Measurements from ENCODE around the gene KIF19. TPM values are rescaled to one million over a fixed set of nuclear protein-coding genes. Genes with fewer than 3 reads are reported as not detected.

The KIF19 gene
- polyA plus RNA-seq, 3 donors from 2014 or later = 1.9 to 6.1 (median 4.1) TPM

- no peak overlapping the region for H3K27ac Mint-ChIP-seq
- peaks cover 7 to 17% (median 17%) of the 10 kb centered on the region in 3 donors for H3K27me3 Mint-ChIP-seq (ENCODE audit: low read depth in 3 of 3)
- peaks cover 1 to 8% of the 10 kb centered on the region in 2 donors for H3K4me1 Mint-ChIP-seq
- H3K36me3 Mint-ChIP-seq = no peaks in the 10 kb centered on the region
- H3K9me3 Mint-ChIP-seq = peaks cover 0 to 5% (median 0%) of the 10 kb centered on the region in 6 donors
- DNase-seq = no peak
- H3K4me3 Mint-ChIP-seq = no peak overlapping the region
Measured at GRCh38 chr17:74353446-74354060, 27.5 kb downstream of the KIF19 start.

- Mint-ChIP-seq H3K4me1 (peaks cover 4 to 9% of the 10 kb centered on the region in 2 donors), H3K4me3 (no peak overlapping the region), H3K9me3 (peaks cover 0 to 4% (median 0%) of the 10 kb centered on the region in 6 donors), H3K36me3 (no peaks in the 10 kb centered on the region), H3K27me3 (ENCODE audit: low read depth in 3 of 3) (peaks cover 6 to 19% (median 15%) of the 10 kb centered on the region in 3 donors), H3K27ac (no peak overlapping the region)
- DNase-seq = peak; percentile 27 to 41 (median 38)
Measured at GRCh38 chr17:74354123-74354522, 28.1 kb downstream of the KIF19 start.

DNA sequence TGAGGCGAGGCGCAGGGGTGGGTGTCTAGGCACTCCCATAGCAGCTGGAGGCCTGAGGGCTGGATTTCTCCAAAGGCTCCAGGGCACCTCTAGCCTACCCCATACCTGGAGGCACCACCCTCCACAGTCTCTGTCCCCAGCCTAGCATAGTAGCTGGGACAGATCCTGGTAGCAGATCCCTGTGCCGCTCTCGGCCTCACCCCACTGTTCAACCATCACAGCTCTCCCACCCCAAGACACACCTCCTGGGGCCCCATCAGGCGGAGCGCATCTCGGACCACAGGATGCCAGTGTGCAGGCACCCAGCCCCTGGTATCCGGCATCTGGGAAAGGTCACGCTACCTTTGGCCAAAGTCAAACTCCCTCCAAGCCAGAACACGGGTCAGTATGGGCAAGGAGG lies 28.5 kb downstream of the KIF19 start:
- H3K4me3 Mint-ChIP-seq = no peak overlapping the region
- H3K9me3 Mint-ChIP-seq = peaks cover 0 to 4% (median 0%) of the 10 kb centered on the region in 6 donors
- DNase-seq = no peak
- peaks cover 6 to 19% (median 15%) of the 10 kb centered on the region in 3 donors for H3K27me3 Mint-ChIP-seq (ENCODE audit: low read depth in 3 of 3)
- H3K36me3 Mint-ChIP-seq = no peaks in the 10 kb centered on the region
- H3K4me1 Mint-ChIP-seq = peaks cover 4 to 9% of the 10 kb centered on the region in 2 donors
- no peak overlapping the region for H3K27ac Mint-ChIP-seq

- Mint-ChIP-seq H3K27ac (no peak overlapping the region), H3K36me3 (no peaks in the 10 kb centered on the region), H3K4me1 (peaks cover 4 to 9% of the 10 kb centered on the region in 2 donors), H3K27me3 (ENCODE audit: low read depth in 3 of 3) (peaks cover 6 to 19% (median 15%) of the 10 kb centered on the region in 3 donors), H3K4me3 (no peak overlapping the region), H3K9me3 (peaks cover 0 to 4% (median 0%) of the 10 kb centered on the region in 6 donors)
- no peak for DNase-seq
Measured at GRCh38 chr17:74355065-74355464, 29.0 kb downstream of the KIF19 start.

GRCh38 chr17:74356646-74357465 lies 30.8 kb downstream of the KIF19 start:
- no peak overlapping the region for H3K27ac Mint-ChIP-seq
- peaks cover 6 to 23% (median 11%) of the 10 kb centered on the region in 3 donors for H3K27me3 Mint-ChIP-seq (ENCODE audit: low read depth in 3 of 3)
- peaks cover 0 to 1% (median 0%) of the 10 kb centered on the region in 6 donors for H3K9me3 Mint-ChIP-seq
- H3K4me3 Mint-ChIP-seq = peak overlapping the region in 4 of 5 donors; percentile 21 to 30 (median 26)
- DNase-seq = peak in 2 of 3 donors; percentile 7 to 30
- no peaks in the 10 kb centered on the region for H3K36me3 Mint-ChIP-seq
- peaks cover 4 to 9% of the 10 kb centered on the region in 2 donors for H3K4me1 Mint-ChIP-seq

DNA sequence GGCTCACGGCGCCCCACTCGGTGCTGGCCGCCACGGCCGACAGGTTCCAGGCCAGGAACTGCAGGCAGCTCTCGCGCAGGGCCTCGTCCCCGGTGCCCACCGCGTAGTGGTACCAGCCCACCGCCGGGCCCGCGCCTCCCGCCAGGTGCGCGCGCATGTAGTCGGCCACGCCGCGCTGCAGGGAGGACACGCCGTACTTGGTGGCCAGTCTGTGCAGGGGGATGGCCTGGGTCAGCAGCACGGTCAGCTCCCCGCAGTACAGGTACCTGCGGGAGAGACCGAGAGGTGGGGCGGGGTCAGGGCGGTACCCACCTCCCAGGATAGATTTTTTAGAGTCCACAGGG lies 31.4 kb downstream of the KIF19 start:
- H3K4me3 Mint-ChIP-seq = peak overlapping the region in 3 of 5 donors; percentile 30 to 76 (median 74)
- H3K9me3 Mint-ChIP-seq = peaks cover 0 to 1% (median 0%) of the 10 kb centered on the region in 6 donors
- H3K4me1 Mint-ChIP-seq = peaks cover 4 to 9% of the 10 kb centered on the region in 2 donors

GRCh38 chr17:74358697-74359096 lies 32.7 kb downstream of the KIF19 start:
- Mint-ChIP-seq H3K36me3 (no peaks in the 10 kb centered on the region), H3K9me3 (peaks cover 0 to 1% (median 0%) of the 10 kb centered on the region in 6 donors), H3K27me3 (ENCODE audit: low read depth in 3 of 3) (peaks cover 4 to 23% (median 6%) of the 10 kb centered on the region in 3 donors), H3K27ac (no peak overlapping the region), H3K4me3 (peak overlapping the region in 2 of 5 donors; percentile 11 to 57), H3K4me1 (peaks cover 4 to 9% of the 10 kb centered on the region in 2 donors)
- no peak for DNase-seq

More for the DNA sequence above, 31.4 kb downstream of the KIF19 start:
- Mint-ChIP-seq H3K36me3 (no peaks in the 10 kb centered on the region), H3K27ac (no peak overlapping the region), H3K27me3 (ENCODE audit: low read depth in 3 of 3) (peaks cover 6 to 23% (median 11%) of the 10 kb centered on the region in 3 donors)
- DNase-seq = no peak

DNA sequence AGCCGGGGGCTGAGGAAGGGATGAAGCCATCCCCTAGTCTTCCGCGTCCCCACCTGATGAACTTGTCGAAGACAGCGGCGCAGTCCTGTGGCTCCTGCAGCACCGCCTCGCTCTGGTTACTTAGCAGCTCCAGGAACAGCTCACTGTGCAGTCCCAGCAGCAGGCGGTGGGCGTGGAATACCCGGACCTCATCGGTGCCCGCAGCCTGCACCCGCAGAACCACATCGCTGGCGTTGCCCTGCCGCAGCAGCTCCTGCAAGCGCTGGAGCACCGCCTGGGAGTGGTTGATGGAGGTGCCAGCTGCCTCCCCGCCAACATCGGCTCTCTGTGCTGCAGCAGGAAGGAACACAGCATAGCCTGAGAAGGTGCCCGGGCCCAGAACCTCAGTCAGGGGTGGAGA lies 33.9 kb downstream of the KIF19 start:
- peaks cover 4 to 23% (median 4%) of the 10 kb centered on the region in 3 donors for H3K27me3 Mint-ChIP-seq (ENCODE audit: low read depth in 3 of 3)
- H3K4me3 Mint-ChIP-seq = no peak overlapping the region
- no peak for DNase-seq
- no peak overlapping the region for H3K27ac Mint-ChIP-seq
- H3K36me3 Mint-ChIP-seq = no peaks in the 10 kb centered on the region
- H3K4me1 Mint-ChIP-seq = peaks cover 4 to 6% of the 10 kb centered on the region in 2 donors
- peaks cover 0 to 1% (median 0%) of the 10 kb centered on the region in 6 donors for H3K9me3 Mint-ChIP-seq

GRCh38 chr17:74360899-74361229 lies 34.8 kb downstream of the KIF19 start:
- peaks cover 4 to 6% of the 10 kb centered on the region in 2 donors for H3K4me1 Mint-ChIP-seq
- no peak overlapping the region for H3K27ac Mint-ChIP-seq
- no peak for DNase-seq
- no peaks in the 10 kb centered on the region for H3K36me3 Mint-ChIP-seq
- H3K4me3 Mint-ChIP-seq = no peak overlapping the region
- peaks cover 0 to 1% (median 0%) of the 10 kb centered on the region in 6 donors for H3K9me3 Mint-ChIP-seq
- peaks cover 4 to 27% (median 4%) of the 10 kb centered on the region in 3 donors for H3K27me3 Mint-ChIP-seq (ENCODE audit: low read depth in 3 of 3)

GRCh38 chr17:74361230-74362068 lies 35.4 kb downstream of the KIF19 start, which contains the start of gene BTBD17:
TSS of gene BTBD17 (minus strand) at chr17:74361868. CDS start at chr17:74361819, 49 bp downstream.
- H3K4me3 Mint-ChIP-seq = no peak within 1 kb of the TSS
- H3K27ac Mint-ChIP-seq = no peak within 1 kb of the TSS
- H3K9me3 Mint-ChIP-seq = peaks cover 0 to 1% (median 0%) of the 10 kb centered on the region in 6 donors
- H3K36me3 Mint-ChIP-seq = no peaks in the 10 kb centered on the region
- peaks cover 4 to 6% of the 10 kb centered on the region in 2 donors for H3K4me1 Mint-ChIP-seq
- H3K27me3 Mint-ChIP-seq (ENCODE audit: low read depth in 3 of 3) = peaks cover 4 to 27% (median 6%) of the 10 kb centered on the region in 3 donors
- DNase-seq = peak in 2 of 3 donors; percentile 27 to 28

GRCh38 chr17:74362069-74362405 lies 36.0 kb downstream of the KIF19 start:
- Mint-ChIP-seq H3K27me3 (ENCODE audit: low read depth in 3 of 3) (peaks cover 4 to 29% (median 5%) of the 10 kb centered on the region in 3 donors), H3K4me1 (peaks cover 4 to 6% of the 10 kb centered on the region in 2 donors), H3K27ac (no peak overlapping the region), H3K9me3 (peaks cover 0 to 1% (median 0%) of the 10 kb centered on the region in 6 donors), H3K36me3 (no peaks in the 10 kb centered on the region), H3K4me3 (no peak overlapping the region)
- DNase-seq = no peak

DNA sequence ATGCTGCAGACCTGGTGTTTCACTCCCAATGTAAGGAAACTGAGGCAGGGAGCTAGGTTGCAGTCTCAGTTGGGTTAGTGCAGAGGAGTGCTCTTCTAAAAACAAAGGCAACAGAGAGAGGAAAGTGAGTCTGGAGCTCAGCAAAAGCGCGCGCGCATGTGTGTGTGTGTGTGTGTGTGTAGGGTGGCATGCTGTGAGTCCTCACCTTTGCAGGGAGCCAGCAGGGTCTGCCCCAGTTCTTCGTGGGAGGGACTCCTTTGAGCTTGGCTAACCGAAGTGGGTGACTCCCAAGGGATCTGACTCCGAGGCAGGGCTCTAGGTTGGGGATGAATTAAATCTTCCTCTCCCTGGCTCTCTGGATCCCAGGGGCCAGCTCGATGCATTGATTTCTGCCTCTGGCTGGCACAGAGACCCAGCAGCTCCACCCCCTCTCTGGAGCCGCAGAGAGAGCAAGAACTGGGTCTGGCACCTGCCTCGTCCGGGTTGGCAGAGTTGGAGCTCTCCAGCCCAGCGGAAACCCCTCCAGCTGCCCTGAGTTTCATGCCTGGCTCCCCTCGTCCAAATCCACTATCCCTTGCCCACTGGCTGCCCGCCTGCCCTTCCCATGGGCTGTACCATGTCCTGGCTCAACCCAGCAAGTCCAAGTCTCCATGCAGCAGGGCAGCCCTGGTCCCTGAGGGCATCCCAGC lies 36.9 kb downstream of the KIF19 start:
- peaks cover 0 to 1% (median 0%) of the 10 kb centered on the region in 6 donors for H3K9me3 Mint-ChIP-seq
- H3K27me3 Mint-ChIP-seq (ENCODE audit: low read depth in 3 of 3) = peaks cover 4 to 23% (median 4%) of the 10 kb centered on the region in 3 donors
- H3K27ac Mint-ChIP-seq = no peak overlapping the region
- H3K36me3 Mint-ChIP-seq = no peaks in the 10 kb centered on the region
- H3K4me3 Mint-ChIP-seq = no peak overlapping the region
- peaks cover 4% of the 10 kb centered on the region in 2 donors for H3K4me1 Mint-ChIP-seq
- DNase-seq = no peak

DNA sequence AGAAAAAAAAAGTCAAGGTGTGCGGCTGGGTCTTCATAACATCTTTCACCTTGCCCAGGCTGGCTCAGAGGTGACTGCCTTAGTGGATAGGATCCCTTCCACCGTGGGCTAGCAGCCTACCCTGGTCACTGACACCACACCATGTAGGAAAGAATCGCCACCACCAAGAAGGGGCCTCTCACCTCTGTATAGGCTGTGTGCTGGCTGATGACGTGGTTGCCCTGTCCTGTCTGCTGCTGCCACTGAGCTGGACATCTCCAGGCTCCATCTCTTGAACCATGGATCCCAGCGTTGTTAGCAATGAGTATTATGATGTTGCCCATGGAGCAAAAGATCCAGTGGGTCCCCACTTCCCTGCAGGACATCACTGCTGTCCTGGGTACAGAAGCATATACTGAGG lies 41.2 kb downstream of the KIF19 start, which contains the start of gene GPR142:
TSS of gene GPR142 (plus strand) at position 301 of the 400 bp plus-strand sequence. CDS start 2,035 bp downstream, outside the sequence.
- Mint-ChIP-seq H3K4me3 (peak within 1 kb of the TSS; percentile 52 to 74 (median 63)), H3K36me3 (no peaks in the 10 kb centered on the region), H3K27me3 (ENCODE audit: low read depth in 3 of 3) (peaks cover 5 to 14% (median 7%) of the 10 kb centered on the region in 3 donors), H3K27ac (no peak within 1 kb of the TSS), H3K4me1 (peaks cover 15 to 16% of the 10 kb centered on the region in 2 donors), H3K9me3 (no peaks in the 10 kb centered on the region)
- no peak for DNase-seq
